Kidney tubule cell (primary cell): ENCODE data around the gene MSH3.

Experiments
- DNase-seq: peaks from one replicate; pipeline ENCODE4 v3.0.0-alpha.2; 2018; ENCODE audit warnings: low spot score

Gene MSH3

GRCh38 chr5:80905405-80905804 lies 251.0 kb downstream of the MSH3 start:
- no peak for DNase-seq

GRCh38 chr5:80912479-80912878 lies 258.0 kb downstream of the MSH3 start:
- no peak for DNase-seq

- DNase-seq, result no peak
Measured at GRCh38 chr5:80915716-80916115, 261.3 kb downstream of the MSH3 start.

GRCh38 chr5:80916676-80917075 lies 262.2 kb downstream of the MSH3 start:
- DNase-seq, result no peak

GRCh38 chr5:80917631-80918030 lies 263.2 kb downstream of the MSH3 start:
- DNase-seq, result no peak

- DNase-seq, result no peak
Measured at GRCh38 chr5:80919678-80920196, 265.3 kb downstream of the MSH3 start.

- no peak for DNase-seq
Measured at GRCh38 chr5:80920333-80920732, 265.9 kb downstream of the MSH3 start.

- DNase-seq, result no peak
Measured at GRCh38 chr5:80921026-80921425, 266.6 kb downstream of the MSH3 start.

- DNase-seq, result no peak
Measured at GRCh38 chr5:80925931-80926330, 271.5 kb downstream of the MSH3 start.
